WI38 (cell line): Measurements from ENCODE around the gene SGK1.

Experiments
- H3K4me3 ChIP-seq: 2 replicates; pipeline ENCODE4 v1.5.1; 2011; ENCODE audit warnings: low read depth, mild to moderate bottlenecking, control low read depth, low read length
- CTCF ChIP-seq: IDR thresholded peaks from 2 replicates; pipeline ENCODE4 v1.5.1; 2012; ENCODE audit warnings: low read depth, mild to moderate bottlenecking, control low read depth, low read length

The SGK1 gene

GRCh38 chr6:134161041-134161440, 156.9 kb downstream of the SGK1 start:
- H3K4me3 ChIP-seq = no peak overlapping the region
- TF ChIP-seq CTCF = no peak

- no peak overlapping the region for H3K4me3 ChIP-seq
- no peak for TF ChIP-seq CTCF
Measured at GRCh38 chr6:134152767-134153485, 165.0 kb downstream of the SGK1 start.

- TF ChIP-seq CTCF = no peak
- H3K4me3 ChIP-seq = no peak overlapping the region
Measured at GRCh38 chr6:134148566-134148965, 169.3 kb downstream of the SGK1 start.

- H3K4me3 ChIP-seq = no peak overlapping the region
- TF ChIP-seq CTCF = no peak
Measured at GRCh38 chr6:134147034-134147533, 170.8 kb downstream of the SGK1 start.

GRCh38 chr6:134146268-134147033, 171.5 kb downstream of the SGK1 start:
- no peak overlapping the region for H3K4me3 ChIP-seq

GRCh38 chr6:134145786-134146185, 172.1 kb downstream of the SGK1 start:
- no peak for TF ChIP-seq CTCF

More at GRCh38 chr6:134146268-134147033, 171.5 kb downstream of the SGK1 start:
- no peak for TF ChIP-seq CTCF

GRCh38 chr6:134138226-134138975, 179.5 kb downstream of the SGK1 start:
- no peak for TF ChIP-seq CTCF
- no peak overlapping the region for H3K4me3 ChIP-seq

More at GRCh38 chr6:134145786-134146185, 172.1 kb downstream of the SGK1 start:
- H3K4me3 ChIP-seq = no peak overlapping the region
